ENCODE results near the gene SGK2.

DNA sequence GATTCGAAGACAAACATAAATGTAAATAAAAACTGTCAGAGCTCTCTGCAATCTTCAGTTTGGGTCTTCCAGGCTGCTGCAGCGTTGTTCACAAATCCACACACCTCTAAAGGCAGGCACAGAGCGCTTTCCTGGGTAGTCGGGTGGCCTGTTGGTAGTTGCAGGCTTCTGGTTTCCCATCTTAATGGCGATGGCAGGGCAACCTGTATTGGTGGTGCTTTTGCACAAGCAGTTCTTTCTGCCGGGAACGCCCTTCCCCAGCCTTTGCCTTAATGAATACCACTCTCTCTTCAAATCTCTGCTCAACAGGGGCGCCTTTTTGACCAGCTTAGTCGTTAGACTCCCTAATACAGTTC is 31.2 kb downstream of the SGK2 start:
- TF ChIP-seq TAF1 (IDR thresholded peaks at IDR 0.05; ENCODE audit: borderline replicate concordance, insufficient read depth, low read length) (no peak), POLR2AphosphoS5 (IDR thresholded peaks at IDR 0.05; ENCODE audit: low read depth, low read length) (no peak), REST (IDR thresholded peaks at IDR 0.05; ENCODE audit: insufficient read depth in 1 of 2, low read depth in 2 of 2, low read length in 2 of 2) (no peak), SIN3A (IDR thresholded peaks at IDR 0.05; ENCODE audit: borderline replicate concordance, insufficient read depth, low read length) (no peak)
